NCI-H187 treated with DMSO at 0.1 percent for 48 hours (cell line): ENCODE results near the gene PRAME.
A peak's percentile ranks its signal among the peaks of the same experiment; 100 is the strongest.
"Not testable (repeated sequence)": the region's sequence is repeated elsewhere in the genome, so short reads cannot be mapped to it uniquely, and the experiment has no call there.

Source experiments
- DNase-seq: peaks from one replicate; lab custom pipeline; 2025; lab: John Stamatoyannopoulos, UW

PRAME gene, protein sequence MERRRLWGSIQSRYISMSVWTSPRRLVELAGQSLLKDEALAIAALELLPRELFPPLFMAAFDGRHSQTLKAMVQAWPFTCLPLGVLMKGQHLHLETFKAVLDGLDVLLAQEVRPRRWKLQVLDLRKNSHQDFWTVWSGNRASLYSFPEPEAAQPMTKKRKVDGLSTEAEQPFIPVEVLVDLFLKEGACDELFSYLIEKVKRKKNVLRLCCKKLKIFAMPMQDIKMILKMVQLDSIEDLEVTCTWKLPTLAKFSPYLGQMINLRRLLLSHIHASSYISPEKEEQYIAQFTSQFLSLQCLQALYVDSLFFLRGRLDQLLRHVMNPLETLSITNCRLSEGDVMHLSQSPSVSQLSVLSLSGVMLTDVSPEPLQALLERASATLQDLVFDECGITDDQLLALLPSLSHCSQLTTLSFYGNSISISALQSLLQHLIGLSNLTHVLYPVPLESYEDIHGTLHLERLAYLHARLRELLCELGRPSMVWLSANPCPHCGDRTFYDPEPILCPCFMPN

DNA sequence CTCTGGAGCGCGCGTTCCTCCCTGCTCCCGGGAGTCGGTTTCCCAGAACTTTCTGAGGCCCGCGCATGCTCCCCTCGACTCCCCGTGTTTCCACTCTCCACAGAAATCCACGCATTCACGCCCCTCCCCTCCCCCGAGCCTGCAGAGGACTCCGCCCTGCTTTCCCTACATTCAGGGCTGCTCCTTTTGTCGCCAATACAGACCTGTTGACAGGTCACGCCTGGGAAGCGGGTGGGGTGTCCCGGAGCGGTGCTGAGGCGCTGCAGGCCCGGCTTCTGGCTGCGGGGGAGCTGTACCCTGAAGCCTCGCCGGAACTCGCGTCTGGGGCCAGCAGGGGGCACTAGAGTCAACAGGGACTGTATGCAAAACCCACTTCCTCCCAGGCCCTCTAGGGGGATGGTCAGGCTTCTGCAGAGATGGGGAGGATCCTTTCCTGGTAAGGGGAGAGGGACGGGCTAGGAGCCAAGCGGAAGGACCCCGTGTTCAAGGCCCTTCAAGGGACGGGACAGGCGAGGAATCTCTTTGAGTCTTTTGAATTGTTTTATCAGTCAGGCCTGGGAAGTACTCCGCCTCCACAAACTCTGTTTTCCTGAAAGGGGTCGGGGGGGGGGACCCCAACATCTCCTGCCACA lies at the start of gene PRAME:
Gene PRAME, minus strand, starts transcription at position 294 of the 632 bp plus-strand sequence. CDS start 2,433 bp downstream, outside the sequence.
- DNase-seq: peak; percentile 7

DNA sequence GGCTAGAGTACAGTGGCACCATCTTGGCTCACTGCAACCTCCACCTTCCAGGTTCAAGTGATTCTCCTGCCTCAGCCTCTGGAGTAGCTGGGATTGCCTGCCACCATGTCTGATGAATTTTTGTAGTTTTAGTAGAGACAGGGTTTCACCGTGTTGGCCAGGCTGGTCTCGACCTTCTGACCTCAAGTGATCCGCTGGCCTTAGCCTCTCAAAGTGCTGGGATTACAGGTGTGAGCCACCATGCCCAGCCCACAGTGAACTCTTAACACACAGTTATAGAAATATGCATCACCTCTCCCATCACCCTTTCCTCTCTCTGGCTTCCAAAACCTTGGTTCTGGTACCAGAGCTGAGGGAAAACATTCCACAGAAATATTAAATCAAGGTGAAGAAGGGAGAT lies 49.0 kb upstream of the PRAME start:
- not testable (repeated sequence) for DNase-seq

DNA sequence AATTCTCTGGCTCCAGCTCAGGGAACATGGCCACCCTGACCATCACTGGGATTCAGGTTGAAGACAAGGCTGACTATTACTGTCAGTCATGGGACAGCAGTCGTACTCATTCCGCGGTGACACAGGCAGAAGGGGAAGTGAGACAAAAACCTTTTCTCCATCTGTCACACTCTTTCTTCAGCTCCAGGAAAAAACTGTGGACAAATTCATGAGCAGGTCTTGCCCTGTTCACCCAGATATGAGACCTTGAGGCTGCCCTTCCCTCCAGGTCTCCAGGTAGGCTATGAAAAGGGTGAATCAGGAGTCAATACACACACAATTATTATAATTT lies 46.0 kb upstream of the PRAME start:
- no peak for DNase-seq

DNA sequence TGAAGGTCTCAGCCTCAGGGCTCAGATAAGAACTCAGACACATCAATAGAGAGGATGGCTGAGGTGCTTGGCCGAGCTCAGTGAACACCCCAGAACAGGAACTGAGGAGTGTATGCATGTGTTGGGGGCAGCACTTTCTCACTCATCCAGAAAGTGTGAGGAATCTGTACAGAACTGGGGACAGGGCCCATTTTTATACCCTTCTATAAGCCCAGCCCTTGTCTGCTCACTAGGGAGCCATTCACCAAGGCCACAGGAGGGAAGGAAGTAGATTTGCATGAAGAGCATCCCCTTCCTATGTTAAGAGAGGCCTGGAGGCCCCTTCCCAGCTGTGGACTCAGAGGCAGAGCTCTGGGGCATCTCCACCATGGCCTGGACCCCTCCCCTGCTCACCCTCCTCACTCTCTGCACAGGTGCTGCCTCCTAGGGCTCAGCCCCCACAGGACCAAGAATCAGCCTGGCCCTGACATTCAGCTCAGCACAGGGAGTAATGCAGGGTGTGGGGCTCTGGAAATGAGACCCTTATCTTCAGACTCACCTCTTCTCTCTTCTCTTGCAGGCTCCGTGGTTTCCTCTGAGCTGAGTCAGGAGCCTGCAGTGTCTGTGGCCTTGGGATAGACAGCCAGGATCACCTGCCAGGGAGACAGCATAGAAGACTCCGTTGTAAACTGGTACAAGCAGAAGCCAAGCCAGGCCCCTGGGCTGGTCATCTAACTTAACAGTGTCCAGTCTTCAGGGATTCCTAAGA lies 45.4 kb upstream of the PRAME start:
- DNase-seq: no peak

DNA sequence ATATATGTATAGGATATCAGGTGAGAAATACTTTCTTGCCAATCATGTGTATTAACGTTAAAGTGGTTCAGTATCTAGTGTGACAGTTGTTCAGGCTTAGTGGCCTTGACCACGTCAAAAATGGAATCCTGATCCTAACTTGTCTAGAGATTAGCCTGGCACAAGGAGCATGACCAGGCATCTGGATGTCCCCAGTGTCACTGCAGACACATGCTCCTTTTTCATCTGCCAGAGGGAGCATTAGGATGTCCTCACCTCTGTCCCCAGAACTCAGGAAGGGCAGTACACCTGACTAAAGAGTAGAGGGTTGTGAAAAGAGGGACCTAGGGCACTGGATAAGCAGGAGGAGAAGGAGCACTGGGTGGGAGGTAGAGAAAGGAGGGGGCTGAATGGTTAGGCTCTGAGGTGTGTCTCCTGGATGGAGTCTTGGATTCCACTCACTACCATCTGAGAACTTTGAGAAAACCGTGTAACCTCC lies 44.4 kb upstream of the PRAME start:
- no peak for DNase-seq

DNA sequence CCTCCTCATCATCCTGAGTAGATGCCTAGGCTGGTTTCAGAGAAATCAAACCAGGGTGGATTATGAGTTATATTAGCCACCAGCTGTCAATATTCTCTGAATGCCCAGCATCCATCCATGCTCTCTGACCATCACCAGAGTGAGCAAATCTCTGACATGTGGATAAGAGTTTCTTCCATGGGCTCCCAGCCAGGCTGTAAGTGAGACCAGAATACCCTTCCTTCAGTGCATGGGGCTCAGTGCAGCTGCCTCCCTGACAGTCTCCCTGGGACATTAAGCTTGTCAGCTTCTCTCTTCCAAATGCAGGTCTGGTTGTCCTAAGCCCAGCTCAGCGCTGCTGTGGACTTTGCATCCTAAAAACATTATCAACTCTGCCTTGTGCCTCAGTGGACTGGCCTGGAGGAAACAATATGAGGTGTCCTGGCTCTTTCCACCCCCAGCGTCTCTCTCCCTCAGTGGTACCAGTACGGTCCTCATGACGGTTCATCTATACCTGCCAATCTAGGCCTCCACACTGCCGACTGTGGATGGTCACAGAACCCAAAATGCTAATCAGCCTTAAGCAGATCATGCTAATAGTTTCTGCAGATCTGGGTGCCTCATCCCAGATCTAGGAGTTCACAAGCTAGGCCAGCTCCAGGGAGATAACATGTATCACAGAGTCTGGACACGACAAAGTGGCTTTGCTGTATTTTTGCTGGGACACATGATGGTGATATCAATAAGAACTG lies 41.6 kb upstream of the PRAME start:
- DNase-seq: no peak

DNA sequence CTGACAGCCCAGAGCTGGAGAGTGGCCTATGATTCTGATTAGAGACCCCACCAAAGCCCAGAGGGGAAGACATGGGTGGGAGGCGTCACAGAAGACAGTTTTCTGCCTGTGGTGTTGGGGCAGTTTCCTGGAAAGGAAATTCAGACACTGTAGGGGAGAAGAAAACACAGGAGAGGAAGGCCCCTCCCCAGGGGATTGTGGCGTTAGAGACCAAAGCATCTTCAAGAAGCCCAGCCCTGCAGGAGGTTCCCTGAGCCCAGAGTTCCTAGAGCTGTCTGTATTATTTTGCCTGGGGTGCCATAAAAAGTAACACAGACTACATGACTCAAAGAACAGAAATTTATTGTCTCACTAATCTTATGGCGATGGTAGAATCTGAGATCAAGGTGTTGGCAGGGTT lies 40.2 kb upstream of the PRAME start:
- DNase-seq: no peak

DNA sequence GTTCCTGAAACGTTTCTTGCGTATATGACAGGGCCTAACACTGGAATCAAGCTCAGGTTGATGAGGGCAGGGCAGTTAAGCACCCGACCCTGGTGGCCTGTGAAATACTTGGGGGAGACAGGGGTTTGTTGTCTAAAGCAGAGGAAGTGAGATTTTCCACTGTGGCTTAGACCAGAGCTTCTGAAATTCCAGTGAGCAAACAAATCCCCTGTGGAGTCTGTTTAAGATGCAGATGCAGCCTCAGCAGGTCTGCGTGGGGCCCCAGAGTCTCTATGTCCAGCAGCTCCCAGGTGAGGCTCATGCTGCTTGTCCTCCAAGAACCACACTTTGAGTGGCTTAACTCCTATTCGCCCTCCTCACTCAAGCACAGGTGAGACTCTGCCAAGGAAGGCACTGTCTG lies 39.1 kb upstream of the PRAME start:
- no peak for DNase-seq

DNA sequence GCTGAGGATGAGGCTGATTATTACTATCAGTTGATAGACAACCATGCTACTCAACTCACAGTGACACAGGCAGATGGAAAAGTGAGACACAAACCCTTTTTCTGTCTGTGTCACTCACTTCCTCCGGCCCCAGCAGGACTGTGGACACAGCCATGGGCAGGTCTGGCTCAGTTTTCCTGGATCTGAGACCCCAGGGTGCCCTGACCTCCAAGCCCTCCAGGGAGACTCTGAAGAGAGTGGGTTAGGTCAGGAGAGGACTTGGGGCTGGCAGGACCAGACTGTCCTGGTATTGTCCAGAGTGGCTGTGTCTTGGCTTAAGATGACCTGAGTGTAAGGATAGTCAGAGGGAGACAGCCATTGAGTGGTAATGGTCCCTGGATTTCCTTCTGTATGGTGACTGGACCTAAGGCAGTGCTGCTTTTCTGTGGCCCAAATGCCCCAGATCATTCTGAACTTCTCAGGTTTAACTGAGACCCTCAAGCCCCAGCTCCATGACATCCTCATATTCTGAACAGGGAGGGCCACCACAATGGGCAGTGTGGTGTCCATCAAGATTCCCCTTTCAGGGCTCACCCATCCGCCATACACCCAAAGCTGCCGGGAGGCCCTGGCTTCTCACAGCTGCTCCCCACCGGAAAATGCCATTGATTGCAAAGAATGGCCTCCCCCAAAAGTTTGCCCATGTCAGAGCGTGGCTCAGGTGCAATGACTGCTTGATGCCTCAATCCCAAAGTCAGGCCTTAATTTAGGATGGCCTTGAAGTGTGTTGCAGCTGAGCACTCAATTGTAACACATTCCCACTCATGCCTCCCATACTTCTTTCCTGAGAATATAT lies 36.2 kb upstream of the PRAME start:
- no peak for DNase-seq

DNA sequence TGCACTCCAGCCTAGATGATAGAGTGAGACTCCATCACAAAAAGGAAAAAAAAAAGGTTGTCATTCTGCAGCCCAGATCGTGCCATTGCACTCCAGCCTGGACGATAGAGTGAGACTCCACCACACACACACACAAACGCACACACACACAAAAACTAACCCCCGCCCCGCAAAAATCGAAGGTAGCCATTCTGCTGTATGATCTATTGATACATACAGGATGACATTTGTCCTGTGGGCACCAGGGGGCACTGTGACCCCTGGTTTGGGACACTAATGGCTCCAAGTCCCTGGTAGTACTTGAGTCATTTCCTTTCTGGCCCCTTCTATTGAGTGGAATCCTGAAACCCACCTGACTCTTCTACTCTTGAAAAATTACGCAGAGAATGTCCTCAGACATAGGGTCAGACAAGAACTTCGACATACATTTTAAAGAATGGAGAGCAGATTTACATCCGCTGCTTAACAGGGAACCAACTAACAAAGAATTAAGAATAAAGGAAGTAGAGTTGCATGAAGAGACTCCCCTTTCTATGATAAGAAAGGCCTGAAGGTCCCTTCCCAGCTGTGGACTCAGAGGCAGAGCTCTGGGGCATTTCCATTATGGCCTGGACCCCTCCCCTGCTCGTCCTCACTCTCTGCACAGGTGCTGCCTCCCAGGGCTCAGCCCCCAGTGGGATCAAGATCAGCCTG lies 35.0 kb upstream of the PRAME start:
- DNase-seq: no peak

DNA sequence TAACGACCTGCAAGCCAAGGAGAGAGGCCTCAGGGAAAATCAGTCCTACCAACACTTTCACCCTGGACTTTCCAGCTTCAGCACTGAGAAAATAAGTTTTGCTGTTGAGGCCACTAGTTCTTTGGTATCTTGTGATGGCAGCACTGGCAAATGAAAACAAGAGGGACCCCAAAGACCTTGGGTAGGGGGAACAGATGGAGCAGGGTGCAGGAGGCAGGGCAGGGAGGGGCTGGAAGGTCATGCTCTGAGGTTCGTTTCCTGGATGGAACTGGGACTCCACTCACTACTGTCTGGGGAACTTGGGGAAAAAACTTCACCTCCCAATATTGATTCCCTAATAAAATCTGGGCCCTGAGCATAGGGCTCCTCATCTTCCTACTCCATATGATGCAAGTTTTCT lies 34.2 kb upstream of the PRAME start:
- no peak for DNase-seq

DNA sequence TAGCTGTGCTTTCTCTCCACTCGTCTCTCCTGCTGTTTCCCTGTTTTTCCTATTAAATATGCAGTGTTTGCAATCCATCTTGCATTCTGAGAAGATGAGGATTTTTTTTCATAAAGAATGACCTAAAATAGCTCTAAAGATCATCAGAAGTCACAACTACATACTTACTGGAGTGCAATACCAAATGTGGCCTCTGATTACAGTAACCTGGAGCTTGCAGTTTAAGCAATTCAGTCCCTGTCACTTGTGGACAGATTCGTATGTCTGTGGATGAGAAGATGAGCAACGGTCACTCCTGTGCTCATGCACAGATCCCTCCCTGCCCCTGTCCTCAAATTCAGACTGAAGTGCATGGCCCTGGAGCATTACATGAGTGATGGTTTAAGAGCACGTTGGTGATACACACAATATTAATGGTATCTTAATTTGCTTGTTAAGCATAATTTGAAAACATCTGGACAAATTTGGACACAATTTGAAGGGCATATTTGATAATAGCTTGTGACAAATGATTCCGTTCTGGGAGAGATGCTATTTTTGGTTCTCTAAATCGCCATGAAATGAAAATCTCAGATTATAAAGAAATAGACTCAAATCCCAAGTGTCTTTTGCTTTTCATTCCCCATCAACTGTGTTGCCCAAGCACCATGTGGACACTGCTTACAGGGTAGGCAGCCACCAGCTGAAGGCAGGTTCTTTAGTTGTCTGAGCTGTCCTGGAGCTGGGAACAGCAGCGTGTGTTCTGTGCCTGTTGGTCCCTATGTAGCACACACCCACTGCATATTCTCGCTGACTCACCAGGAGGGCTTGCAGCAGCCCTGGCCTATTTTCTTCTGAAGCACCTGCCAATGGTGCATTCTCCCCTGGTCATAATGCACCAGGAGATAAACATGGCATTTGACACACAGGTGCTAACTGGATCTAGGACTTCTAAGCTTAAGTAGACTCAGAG lies 32.6 kb upstream of the PRAME start:
- DNase-seq: no peak

DNA sequence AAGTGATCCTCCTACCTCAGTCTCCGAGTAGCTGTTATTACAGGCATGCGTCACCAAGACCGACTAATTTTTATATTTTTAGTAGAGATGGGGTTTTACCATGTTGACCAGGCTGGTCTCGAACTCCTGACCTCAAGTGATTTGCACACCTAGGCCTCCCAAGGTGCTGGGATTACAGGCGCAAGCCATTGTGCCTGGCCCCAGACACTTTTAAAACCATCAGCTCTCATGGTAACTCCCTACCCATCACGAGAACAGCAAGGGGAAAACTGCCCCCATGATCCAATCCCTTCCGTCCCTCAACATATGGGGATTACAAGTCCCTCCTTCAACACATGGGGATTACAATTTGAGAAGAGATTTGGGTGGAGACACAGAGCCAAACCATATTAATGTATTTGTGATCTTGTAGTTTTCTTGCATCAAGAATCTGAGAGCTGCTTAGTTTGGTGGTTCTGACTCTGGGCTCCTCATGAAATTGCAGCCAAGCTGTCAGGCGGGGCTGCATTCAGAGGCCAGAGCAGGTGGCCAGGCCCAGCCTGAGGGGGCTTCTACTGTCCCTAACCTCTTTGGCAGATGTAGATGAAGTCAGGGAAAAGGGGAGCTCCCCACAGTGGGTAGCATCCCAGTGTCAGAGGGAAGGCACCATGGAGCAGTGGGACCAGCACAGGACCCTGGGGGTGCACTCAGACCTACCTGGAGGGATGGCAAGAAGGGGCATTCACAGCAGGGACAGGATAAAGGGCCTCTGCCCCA lies 31.2 kb upstream of the PRAME start:
- no peak for DNase-seq

DNA sequence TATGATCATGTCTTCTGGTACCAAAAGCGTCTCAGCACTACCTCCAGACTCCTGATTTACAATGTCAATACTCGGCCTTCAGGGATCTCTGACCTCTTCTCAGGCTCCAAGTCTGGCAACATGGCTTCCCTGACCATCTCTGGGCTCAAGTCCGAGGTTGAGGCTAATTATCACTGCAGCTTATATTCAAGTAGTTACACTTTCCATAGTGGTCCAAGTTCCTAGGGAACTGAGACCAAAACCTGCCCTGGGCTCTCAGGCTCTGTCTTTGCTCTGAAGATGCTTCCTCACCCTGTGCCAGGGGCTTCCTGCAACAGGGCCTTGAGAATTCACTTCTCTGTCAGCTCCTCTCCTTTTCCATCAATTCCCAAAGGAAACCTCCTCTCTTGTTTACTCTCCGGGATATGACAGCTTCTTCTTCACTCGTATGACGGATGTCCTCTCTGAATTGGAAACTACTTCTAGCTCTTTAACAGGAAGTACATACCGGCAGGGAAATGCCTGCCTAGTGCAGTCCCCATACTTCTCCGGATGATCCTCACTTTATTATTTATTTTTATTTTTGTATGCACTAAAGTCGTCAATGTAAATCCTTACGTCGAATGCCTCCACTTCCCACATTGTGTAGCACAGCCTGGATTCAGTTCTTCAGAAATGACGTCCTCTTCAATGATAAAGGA lies 29.6 kb upstream of the PRAME start:
- no peak for DNase-seq

DNA sequence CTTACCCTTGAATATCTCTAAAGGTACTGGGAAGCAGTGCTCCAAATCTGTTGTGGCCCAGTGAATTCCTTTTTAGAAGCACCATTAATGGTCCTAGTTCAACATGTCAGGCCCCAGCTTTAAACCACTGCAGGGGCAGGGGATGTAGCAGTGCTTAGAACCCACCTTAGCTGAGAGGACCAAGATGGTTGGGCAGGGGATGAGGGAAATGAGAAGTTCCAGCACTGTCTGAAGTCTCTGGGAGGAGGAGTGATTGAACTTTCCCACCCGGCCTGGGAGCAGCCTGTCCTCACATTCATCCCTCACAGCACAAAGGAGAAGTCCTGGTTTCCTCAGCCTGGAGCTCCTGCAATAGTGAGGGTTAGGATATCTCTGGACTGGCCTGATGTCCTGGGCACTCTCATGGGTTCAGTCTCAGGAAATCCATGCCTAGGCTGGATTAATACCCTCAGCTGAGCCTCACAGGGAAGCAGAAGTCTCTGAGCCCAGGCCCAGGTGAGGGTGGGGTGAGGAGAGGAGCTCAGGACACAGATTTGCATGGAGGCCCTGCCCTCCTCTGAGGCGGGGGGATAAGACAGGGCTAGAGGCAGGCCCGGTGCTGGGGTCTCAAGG lies 28.6 kb upstream of the PRAME start:
- DNase-seq: no peak

DNA sequence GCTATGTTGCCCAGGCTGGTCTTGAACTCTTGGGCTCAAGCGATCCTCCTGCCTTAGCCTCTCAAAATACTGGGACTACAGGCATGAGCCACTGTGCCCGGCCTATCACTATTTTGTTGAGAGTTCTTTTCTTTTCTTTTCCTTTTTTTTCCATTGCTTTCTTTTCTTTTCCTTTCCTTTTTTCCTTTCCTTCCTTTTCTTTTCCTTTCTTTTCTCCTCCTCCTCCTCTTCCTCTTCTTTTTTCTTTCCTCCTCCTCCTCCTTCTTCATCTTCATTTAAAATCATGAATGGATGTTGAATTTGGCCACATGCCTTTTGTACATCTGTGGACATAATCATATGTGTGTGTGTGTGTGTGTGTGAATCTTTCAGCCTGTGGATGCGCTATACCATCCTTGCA lies 25.7 kb upstream of the PRAME start:
- DNase-seq: no peak

DNA sequence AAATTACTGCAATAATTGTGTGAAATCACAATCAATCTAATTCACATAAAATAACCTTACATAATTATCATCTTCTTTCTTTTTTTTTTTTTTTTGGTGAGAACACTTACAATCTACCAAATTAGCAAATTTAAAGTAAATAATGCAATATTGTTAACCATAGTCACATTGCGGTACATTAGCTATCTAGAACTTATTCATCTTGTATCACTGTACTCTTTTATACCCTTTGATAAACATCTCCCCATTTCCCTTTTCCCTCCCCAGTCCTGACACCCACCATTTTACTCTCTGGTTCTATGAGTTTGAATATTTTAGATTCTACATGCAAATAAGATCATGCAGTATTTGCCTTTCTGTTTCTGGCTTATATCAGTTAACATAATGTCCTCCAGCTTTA lies 24.0 kb upstream of the PRAME start:
- DNase-seq: no peak

DNA sequence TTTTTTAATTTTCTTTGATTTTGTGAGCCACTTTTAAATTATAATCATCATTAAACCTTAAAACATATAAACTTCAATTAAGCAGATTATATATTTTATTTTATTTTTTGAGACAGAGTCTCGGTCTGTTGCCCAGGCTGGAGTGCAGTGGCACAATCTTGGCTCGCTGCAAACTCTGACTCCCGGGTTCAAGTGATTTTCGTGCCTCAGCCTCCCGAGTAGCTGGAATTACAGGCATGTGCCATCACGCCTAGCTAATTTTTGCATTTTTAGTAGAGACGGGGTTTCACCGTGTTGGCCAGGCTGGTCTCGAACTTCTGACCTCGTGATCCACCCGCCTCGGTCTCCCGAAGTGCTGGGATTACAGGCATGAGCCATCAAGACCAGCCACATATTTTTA lies 22.5 kb upstream of the PRAME start:
- not testable (repeated sequence) for DNase-seq
